GM08714 (cell line): ENCODE data around the gene GRID1.
"Not testable (repeated sequence)": the region's sequence is repeated elsewhere in the genome, so short reads cannot be mapped to it uniquely, and the experiment has no call there.

Experiments
- H3K4me3 ChIP-seq: fragments of 200-500 bp; sonication (Bioruptor generic); 2 replicates; pipeline ENCODE4 v1.5.1; 2014; ENCODE audit warnings: mild to moderate bottlenecking, low read length, inconsistent platforms
- ZNF274 ChIP-seq: IDR thresholded peaks from 2 replicates; pipeline ENCODE4 v1.6.1; 2012; ENCODE audit warnings: mild to moderate bottlenecking, low read depth, low read length

GRID1 gene

GRCh38 chr10:85971494-85971893 is 395.1 kb downstream of the GRID1 start:
- no peak overlapping the region for H3K4me3 ChIP-seq

GRCh38 chr10:85967594-85967993 is 399.0 kb downstream of the GRID1 start:
- H3K4me3 ChIP-seq = no peak overlapping the region
- TF ChIP-seq ZNF274 = no peak

More at GRCh38 chr10:85971494-85971893, 395.1 kb downstream of the GRID1 start:
- TF ChIP-seq ZNF274 = no peak

GRCh38 chr10:85961479-85962067 is 405.0 kb downstream of the GRID1 start:
- no peak for TF ChIP-seq ZNF274

GRCh38 chr10:85961073-85961472 is 405.5 kb downstream of the GRID1 start:
- no peak for TF ChIP-seq ZNF274

More at GRCh38 chr10:85961479-85962067, 405.0 kb downstream of the GRID1 start:
- H3K4me3 ChIP-seq = no peak overlapping the region

GRCh38 chr10:85959239-85959638 is 407.4 kb downstream of the GRID1 start:
- TF ChIP-seq ZNF274 = no peak
- no peak overlapping the region for H3K4me3 ChIP-seq

More at GRCh38 chr10:85961073-85961472, 405.5 kb downstream of the GRID1 start:
- no peak overlapping the region for H3K4me3 ChIP-seq

- H3K4me3 ChIP-seq = no peak overlapping the region
- TF ChIP-seq ZNF274 = no peak
Observed at GRCh38 chr10:85950921-85951320, 415.7 kb downstream of the GRID1 start.

- no peak overlapping the region for H3K4me3 ChIP-seq
Observed at GRCh38 chr10:85946713-85947326, 419.8 kb downstream of the GRID1 start.

GRCh38 chr10:85936161-85936560 is 430.4 kb downstream of the GRID1 start:
- H3K4me3 ChIP-seq = no peak overlapping the region
- no peak for TF ChIP-seq ZNF274

More at GRCh38 chr10:85946713-85947326, 419.8 kb downstream of the GRID1 start:
- no peak for TF ChIP-seq ZNF274

GRCh38 chr10:85934586-85934985 is 432.0 kb downstream of the GRID1 start:
- no peak overlapping the region for H3K4me3 ChIP-seq
- TF ChIP-seq ZNF274 = no peak

GRCh38 chr10:85929993-85930392 is 436.6 kb downstream of the GRID1 start:
- H3K4me3 ChIP-seq = not testable (repeated sequence)

- H3K4me3 ChIP-seq = no peak overlapping the region
- TF ChIP-seq ZNF274 = no peak
Observed at GRCh38 chr10:85927952-85928665, 438.5 kb downstream of the GRID1 start.

GRCh38 chr10:85926986-85927385 is 439.6 kb downstream of the GRID1 start:
- H3K4me3 ChIP-seq = no peak overlapping the region
- TF ChIP-seq ZNF274 = no peak

GRCh38 chr10:85926136-85926535 is 440.5 kb downstream of the GRID1 start:
- no peak overlapping the region for H3K4me3 ChIP-seq
- TF ChIP-seq ZNF274 = no peak

- TF ChIP-seq ZNF274 = no peak
Observed at GRCh38 chr10:85925201-85925750, 441.3 kb downstream of the GRID1 start.

GRCh38 chr10:85924382-85925102 is 442.1 kb downstream of the GRID1 start:
- TF ChIP-seq ZNF274 = no peak
- no peak overlapping the region for H3K4me3 ChIP-seq

More at GRCh38 chr10:85925201-85925750, 441.3 kb downstream of the GRID1 start:
- H3K4me3 ChIP-seq = no peak overlapping the region
